Measurements from ENCODE around the gene TMCO4.

Gene TMCO4

GRCh38 chr1:19775317-19775716 is 24.4 kb downstream of the TMCO4 start:
- no peak for DNase-seq

- no peak for DNase-seq
Observed at GRCh38 chr1:19774180-19774785, 25.4 kb downstream of the TMCO4 start.

- no peak for DNase-seq
Observed at GRCh38 chr1:19773485-19773884, 26.2 kb downstream of the TMCO4 start.

- DNase-seq = no peak
Observed at GRCh38 chr1:19772053-19772452, 27.7 kb downstream of the TMCO4 start.

DNA sequence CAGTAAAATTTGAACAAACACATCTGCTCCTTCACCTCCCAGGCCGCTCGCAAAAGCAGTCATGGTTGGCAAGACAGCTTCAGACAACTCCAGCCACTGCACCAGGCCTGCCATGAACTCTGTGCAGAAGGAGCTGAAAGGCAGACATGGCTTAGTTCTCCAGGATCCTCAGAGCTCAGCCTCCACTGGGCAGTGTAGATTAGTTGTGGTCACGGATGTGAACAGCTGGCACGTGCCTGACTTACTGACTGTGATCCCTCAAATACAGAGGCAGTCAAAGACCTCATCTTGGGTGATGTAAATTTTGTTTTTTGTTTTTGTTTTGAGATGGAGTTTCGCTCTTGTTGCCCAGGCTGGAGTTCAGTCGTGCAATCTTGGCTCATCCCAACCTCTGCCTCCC is 28.4 kb downstream of the TMCO4 start:
- DNase-seq = no peak

DNA sequence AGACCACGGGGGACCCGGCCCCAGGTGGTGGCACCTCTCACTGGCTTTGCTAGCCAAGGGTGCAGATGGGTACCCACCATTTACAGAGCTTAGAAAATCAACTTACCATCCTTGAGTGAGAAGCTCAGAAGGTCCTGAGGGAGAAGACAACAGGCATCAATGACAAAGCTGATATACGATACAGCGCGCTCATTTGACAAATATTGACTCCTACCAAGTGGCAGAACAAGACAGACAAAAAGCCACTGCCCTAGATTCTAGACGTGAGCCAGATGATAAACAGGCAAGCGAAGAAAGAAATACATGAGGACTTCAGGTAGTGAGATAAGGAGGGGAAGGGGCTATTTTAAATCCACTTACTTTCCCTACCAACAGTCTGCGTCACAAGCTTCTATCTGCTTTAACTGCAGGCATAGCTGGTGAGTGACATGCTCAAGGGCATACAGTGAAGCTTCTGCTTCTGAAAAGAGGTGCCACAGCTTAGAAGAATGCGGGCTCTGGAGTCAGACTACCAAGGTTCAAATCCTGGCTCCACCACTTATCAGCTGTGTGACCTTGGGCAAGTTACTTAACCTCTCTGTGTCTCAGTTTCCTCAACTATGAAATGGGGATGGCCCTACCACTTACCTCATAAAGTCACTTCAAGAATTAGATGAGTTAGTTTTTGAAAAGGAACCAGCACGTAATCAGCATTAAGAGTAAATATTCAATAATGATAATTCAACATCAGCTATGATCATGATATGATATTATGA is 29.1 kb downstream of the TMCO4 start:
- DNase-seq = no peak

GRCh38 chr1:19769211-19769932 is 30.3 kb downstream of the TMCO4 start:
- DNase-seq = no peak

DNA sequence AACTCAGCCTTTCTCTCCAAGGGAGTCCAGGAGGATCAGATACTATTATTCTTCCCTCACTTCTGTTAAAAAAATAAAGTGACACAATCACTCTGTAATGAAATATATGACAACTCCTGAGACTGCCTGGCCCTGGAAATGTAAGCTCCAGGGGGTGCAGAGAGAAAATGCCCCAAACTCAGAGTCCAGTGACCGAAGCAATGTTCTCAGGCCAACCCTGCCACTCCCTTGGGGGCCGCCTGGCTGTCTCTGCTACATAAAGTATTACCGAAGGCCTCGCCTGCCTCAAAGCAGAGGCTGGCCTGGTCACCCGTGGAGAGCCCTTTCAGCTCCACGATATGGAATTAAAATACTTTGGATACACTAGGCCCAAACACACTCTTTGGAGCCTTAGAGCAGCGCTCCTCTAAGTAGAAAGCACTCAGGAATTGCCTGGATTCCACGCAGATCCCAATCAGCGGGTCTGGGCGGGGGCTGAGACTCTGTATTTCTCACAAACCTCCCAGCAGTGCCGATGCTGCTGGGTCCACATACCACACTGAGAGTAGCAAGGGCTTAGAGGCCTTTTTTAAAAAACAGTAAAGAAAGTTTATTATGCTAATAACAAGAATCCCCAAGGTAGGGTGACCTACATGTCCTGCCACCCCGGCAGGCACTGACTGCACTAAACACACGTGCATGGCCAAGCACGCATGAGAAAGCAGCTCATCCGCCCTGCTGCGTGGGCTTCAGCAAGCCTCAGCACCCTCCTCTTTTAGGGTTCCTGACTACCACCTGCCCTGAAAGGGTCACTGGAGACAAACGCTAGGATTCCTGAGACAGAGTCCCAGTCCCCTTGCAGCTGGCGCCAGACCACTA is 31.1 kb downstream of the TMCO4 start:
- DNase-seq = no peak

DNA sequence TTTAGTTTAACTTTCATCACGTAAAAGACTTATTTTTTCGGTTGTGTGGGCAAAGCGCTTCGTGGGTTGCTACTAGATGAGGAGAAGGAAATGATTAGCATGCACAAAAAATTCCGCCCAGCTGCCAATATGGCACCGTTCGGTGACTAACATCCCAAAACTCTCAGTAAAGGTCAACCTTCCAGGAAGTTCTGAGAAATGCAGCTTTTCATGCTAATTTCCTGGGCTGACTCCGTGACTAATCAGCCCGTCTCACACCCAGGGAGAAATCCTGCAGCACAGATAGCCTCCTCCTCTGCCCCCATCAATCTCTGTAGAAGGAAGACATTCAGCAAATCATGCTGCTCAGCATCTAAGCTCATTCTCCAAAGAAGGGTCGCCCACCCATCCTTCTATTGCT is 34.1 kb downstream of the TMCO4 start:
- no peak for DNase-seq

- no peak for DNase-seq
Observed at GRCh38 chr1:19764848-19765247, 34.9 kb downstream of the TMCO4 start.

DNA sequence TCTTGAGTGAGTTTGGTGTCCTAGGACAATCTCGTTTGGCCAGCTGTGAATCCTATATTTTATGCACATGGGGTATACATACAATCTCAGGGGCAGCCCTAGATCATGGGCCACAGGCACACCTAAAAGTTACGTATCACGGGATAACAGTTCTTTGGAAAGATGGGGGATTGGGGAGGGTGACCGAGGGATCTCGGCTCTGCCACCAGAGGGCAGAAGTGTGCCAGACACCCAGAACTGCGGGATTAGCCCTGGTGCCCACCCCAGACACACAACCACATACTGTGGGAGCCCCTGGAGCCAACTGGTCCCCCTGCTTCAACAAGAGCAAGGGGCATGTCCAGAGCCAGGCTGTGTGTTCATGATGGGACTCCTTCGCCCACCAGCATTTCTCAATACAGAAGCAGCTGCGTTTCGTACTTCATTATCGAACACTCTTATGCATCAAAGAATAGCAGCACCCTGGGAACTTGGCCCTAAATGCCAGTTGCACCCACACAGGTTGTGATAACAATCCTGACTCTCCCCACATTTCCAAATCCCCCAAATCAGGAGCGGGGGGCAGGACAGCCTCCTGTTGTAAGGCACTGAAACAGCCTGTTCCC is 37.4 kb downstream of the TMCO4 start:
- peak in 1 of 2 donors; percentile 25 for DNase-seq

GRCh38 chr1:19759740-19760089 is 40.0 kb downstream of the TMCO4 start:
- no peak for DNase-seq

GRCh38 chr1:19758227-19758830 is 41.4 kb downstream of the TMCO4 start:
- DNase-seq = no peak

GRCh38 chr1:19757641-19758040 is 42.1 kb downstream of the TMCO4 start:
- DNase-seq = no peak

GRCh38 chr1:19756480-19756879 is 43.2 kb downstream of the TMCO4 start:
- no peak for DNase-seq

GRCh38 chr1:19754482-19754881 is 45.2 kb downstream of the TMCO4 start:
- DNase-seq = no peak

DNA sequence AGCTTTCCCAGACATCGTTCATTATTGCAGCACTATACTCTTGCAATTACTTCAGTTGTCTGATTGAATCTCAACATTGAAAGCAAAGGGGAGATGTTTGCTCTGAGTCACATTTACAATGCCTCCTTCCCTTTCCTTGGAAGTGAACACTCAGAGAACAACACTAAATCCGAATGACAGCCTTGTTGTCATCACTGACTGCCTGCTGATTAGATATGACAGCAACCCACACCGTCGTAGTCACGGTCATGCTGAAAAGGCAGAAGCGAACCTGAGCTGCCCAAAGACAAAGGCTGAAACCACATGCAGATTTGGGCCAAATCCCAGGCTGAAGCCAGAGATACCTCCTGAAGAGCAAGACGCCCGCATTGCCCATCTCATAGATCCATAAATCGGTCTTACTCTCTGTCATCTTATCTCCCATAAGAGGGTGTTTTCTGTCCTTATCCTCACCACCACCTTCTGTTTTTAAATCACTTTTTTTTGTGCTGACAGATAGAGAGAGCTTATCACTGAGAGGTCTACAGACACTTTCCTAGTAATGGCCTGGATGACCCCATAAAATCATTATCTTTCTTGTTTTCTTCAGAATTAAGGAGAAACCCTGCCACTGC is 47.5 kb downstream of the TMCO4 start:
- DNase-seq = no peak

DNA sequence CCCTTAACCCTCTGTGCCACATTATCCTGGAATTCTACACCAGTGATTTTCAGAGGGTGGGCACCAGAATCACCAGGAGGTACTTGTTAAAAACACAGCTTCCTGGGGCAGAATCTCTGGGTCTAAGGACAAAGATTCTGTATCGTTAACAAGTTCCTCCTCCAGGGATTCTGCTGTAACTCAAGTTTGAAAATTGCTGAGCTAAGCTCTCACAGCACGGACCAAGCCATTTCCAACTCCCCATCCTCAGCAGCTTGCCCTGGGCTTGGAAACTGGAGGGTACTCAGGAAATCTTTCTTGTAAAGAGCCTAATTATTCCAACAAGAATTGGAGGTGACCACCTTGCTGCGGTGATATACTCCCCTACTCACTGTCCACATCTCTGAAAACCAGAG is 48.8 kb downstream of the TMCO4 start:
- no peak for DNase-seq

DNA sequence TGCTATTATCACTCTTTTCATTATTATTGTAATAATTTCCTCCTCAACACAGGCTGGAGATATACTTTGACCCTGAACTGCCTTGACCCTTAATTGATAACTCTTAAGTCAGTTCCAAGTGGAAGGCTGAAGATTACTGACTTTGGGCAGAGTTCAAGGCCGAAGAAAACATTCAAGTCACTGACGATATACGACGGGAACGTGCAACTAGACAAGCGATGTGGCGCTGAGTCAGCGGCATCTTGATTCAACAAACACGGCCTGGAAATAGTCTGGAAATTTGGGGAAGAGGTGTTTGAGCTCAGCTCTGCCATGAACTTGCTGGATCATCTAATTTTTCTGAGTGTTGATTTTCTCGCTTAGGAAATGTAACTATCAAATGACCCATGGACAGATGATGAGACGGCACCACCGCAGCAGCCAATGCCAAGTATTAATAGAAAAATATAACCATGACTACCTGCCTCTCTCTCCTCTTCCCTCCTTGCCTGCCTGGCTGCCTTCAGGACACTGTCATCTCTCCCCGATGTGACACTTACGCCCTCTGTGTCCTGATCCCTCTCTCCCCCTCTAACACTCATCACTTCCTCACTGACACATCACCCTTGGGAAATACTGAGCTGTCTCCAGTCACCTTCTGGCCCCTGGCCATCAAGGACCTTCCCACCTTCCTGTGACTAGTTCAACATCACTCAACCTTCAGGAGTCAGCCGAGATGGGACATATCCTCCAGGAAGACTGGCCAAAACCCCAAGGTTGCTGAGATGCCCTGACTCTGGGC is 49.4 kb downstream of the TMCO4 start:
- DNase-seq = no peak

- no peak for DNase-seq
Observed at GRCh38 chr1:19749685-19750084, 50.0 kb downstream of the TMCO4 start.

- no peak for DNase-seq
Observed at GRCh38 chr1:19747761-19748160, 52.0 kb downstream of the TMCO4 start.

Data from CD4-positive, alpha-beta T cell treated with Interleukin-4 for 1 hour (primary cell).